Measurements from ENCODE around the gene VN1R5.
"Not testable (repeated sequence)": the region's sequence is repeated elsewhere in the genome, so short reads cannot be mapped to it uniquely, and the experiment has no call there.

The VN1R5 gene

DNA sequence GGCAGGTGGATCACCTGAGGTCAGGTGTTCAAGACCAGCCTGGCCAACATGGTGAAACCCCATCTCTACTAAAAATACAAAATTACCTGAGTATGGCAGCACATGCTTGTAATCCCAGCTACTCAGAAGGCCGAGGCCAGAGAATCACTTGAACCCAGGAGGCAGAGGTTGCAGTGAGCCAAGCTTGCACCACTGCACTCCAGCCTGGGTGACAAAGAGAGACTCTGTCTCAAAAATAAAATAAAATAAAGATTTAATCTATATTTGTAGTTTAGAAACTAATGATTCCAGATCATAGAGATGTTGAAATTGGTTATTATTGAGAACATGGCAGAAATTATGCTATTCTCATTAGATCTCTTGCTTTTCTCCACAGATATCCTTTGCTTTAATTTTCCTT, at the start of gene VN1R5:
TSS of gene VN1R5 (plus strand) at position 301 of the 400 bp plus-strand sequence.
- DNase-seq: not testable (repeated sequence)

DNA sequence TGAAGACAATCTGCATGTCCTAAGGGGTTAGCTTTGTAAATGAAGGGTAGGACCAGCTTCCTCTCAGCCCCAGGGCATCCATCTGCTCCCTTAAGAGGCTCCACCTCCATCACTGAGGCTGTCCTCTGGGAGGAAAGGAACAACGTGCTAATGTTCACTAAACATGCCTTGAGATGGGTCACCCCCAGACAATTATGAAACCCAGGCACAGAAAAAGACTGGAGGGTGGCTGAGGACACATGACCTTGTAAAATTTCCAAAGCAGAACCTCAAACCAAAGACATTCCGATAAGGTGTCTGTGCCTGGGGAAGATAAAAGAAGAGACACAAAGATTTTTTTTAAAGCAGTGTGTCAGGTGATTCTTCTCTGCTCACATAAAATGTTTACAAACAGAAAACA, 46.5 kb upstream of the VN1R5 start:
- no peak for DNase-seq

DNA sequence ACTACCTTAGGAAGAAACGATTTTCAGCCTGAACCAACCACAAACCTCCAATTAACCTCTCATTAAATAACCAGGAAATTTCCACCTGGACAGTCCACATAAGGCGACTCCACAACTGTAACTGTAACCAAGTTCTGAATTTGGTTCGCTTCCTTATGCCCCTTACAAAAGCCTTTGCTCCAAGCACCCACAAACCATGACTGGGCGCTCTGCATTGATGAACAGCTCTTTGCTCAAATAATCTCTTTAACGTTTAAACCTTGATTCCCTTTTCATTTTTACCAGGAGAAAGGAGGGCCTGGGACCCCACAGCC, 45.9 kb upstream of the VN1R5 start:
- DNase-seq: no peak

DNA sequence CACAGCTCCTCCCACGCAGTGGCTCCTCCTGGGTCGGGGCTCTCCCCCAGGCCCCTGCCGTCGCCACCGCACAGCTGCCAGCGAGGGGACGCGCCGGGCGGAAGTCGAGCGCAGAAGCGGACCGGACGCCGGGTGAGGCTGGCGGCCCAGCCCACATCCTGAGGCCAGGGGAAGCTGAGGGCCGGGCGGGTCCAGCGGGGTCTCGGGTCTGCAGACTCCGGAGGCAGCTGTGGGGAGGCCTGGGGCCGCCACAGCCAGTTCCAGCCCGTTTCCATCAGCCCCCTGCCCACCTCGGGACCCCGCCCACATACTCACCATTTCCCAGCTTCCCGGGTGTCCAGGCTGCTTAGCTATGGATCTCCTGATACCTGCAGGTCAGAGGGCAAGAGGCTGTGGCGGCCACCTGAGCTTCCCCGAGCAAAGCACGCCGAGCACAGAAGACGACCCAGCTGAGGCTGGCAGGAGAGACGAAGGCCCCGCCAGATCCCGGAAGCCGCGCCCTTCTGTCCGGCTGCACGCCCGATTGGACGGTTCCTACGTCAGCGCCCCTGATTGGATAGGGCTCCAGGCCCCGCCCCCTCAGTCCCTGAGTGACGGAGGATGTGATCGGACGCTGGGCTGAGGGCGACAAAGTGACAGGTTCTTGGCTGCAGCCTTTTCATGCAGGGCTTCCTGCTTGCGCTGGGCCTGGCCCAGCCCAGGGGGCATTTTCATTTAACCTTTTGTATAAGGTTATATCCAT, 45.3 kb upstream of the VN1R5 start:
- DNase-seq: peak; percentile 97

DNA sequence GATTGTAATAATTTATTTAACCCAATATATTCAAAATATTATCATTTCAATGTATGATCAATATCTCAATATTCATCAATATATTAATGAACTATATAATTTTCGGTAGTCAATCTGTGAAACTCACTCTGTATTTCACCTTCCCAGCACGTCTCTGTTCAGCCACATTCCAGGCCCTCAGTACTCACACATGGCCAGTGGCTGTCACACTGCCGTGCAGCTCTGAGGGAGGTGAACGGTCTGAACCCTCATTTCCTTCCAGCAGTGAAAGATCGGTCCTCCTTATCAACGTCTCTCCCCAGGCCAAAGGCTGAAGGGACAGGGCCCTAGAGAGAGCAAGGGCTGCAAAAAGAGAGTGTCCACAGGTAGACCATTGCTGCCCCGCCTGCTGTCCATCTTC, 44.5 kb upstream of the VN1R5 start:
- DNase-seq: no peak

DNA sequence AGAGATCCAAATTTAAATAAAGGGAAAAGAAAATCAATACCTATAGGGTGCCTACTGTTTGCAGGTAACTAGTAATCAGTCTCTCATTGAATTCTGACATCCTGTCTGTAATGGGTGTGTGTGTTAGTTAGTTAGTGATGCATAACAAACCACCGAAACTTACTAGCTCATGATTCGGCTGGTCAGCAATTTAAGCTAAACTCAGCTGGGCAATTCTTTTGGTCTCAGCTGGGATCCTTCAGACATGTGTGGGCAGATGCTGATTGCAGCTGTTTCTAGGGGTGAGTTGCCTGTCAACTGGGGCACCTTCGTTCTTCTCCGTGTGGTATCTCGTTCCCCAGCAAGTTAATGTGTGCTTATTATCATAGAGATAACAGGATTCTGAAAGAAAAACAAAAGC, 43.9 kb upstream of the VN1R5 start:
- DNase-seq: no peak

DNA sequence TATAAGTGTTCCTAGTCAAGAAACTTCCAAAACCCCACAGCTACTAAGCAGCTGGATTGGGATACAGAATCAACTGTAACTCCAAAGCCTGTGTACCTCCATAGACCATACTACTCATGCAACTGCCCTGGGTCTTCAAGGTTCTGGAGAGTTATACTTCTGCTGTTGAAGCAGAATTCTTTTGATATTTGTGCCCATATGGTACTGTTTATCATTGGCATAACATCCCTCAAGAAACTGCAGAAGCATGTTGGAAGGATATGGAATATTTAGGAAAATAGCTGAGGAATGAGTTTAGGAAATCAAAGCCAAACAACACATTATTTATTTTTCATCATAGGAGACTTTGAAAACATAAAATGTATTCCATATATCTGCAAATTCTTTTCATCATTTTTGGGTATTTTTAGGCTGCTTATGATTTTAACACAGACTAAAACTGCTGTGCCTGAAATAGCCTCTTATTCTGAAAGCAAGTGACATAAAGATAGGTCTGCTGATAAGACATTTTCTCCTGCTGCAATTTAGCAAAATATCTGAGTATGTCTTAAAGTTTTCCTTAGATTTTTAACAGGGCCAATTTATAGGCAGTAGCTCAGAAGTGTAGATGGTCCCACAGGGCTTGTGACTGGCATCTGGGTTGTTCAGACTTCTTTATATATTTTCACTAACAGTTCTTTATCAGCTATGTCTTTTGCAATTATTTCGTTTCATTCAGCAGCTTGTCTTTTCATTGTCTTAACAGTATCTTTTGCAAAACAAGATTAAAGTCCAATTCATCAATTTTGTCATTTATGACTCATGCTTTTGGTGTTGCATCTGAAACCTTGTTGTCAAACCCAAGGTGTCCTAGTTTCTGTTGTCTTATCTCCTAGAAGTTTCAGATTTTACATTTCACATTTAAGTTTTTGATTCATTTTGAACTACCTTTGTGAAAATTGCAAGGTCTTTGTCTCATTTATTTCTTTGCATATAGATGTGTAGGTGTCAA, 43.0 kb upstream of the VN1R5 start:
- no peak for DNase-seq

DNA sequence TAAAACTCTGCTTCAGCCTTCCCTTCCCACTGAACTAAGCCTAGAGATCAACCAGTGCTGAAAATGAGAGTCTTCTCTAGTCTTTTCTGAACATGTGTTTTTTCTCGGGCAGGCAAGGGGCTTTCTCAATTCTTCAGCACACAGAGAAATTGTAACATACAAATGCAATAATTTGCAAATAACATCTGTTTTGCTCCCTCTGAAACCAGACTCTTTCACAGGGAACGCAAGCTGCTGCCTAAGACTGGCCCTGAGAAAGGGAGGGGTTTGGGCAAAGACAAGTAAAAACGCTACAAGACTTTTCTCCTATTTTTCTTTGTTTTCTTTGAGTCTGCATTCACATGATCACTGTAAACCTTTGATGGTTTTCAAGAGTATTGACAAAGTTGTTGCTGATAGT, 39.6 kb upstream of the VN1R5 start:
- no peak for DNase-seq

DNA sequence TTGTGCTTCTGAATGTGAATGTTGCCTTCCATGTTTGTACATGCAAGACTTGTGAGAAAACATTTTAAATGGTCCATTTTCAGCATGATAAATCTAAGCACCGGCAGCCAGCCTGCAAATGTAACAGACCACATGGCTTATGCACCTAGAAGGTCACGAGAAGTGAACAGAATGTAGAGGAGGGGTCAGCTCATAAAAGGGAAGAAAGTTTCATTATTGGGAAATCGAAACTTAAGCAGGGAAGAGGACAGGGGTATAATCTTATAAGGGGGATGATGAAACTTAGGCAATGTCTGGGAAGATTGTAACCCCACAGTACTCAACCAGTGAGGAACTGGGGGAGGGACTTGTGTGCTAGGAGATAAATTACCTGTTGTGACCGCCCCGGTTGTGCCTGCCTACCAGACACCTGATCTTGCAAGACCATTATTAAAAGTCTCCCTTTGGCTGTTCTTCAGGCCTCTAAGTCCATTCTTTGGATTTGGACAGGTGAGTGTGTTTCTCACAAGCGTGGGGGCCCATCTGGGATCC, 37.7 kb upstream of the VN1R5 start:
- DNase-seq: no peak

DNA sequence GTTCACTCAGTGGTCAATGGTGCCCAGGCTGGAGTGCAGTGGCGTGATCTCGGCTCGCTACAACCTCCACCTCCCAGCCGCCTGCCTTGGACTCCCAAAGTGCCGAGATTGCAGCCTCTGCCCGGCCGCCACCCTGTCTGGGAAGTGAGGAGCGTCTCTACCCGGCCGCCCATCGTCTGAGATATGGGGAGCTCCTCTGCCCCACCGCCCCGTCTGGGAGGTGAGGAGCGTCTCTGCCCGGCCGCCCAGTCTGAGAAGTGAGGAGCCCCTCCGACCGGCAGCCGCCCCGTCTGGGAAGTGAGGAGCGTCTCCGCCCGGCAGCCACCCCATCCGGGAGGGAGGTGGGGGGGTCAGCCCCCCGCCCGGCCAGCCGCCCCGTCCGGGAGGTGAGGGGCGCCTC, 35.6 kb upstream of the VN1R5 start:
- DNase-seq: not testable (repeated sequence)

DNA sequence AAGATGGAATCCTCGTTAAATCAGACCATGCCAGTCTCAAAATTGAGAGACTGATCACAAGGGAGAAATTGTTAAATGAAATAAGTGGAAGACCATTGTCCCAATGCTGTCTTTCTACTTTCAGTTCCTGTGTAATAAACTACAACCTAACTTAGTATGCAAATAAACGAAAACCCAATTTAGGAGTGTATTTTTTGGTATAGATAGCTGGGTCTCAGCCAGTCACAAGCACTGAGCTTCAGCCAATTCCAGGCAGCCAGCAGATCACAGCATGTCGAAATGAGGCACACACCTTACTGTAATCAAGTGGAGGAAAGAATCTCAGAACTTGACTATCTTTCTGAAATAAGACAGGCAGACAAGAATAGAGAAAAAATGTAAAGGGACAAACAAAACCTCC, 33.0 kb upstream of the VN1R5 start:
- DNase-seq: no peak

DNA sequence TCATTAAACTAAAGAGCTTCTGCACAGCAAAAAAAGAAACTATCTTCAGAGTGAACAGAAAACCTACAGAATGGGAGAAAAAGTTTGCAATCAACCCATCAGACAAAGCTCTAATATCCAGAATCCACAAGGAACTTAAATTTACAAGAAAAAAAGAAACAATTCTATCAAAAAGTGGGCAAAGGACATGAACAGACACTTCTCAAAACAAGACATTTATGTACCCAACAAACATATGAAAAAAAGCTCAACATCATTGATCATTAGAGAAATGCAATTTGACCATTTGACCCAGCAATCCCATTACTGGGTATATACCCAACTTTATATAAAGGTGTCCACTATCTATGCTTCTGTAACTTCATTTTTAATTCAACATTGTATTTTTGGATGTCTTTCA, 31.1 kb upstream of the VN1R5 start:
- no peak for DNase-seq

DNA sequence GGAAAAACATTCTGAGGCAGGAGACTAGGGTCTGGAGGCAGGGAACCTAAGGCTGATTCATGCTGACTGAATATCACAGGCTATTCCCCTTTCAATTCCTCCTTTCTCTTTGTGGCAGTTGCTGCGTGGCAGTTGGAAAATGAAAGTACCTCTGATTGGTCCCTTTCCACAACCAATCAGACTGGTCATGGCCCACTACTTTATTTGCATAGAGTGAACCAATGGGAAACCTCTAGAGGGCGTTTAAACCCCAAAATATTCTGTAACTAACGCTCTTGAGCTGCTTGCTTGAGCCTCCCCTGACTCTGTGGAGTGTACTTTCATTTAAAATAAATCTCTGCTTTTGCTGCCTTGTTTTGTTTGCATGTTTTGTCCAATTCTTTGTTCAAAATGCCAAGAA, 27.7 kb upstream of the VN1R5 start:
- no peak for DNase-seq

DNA sequence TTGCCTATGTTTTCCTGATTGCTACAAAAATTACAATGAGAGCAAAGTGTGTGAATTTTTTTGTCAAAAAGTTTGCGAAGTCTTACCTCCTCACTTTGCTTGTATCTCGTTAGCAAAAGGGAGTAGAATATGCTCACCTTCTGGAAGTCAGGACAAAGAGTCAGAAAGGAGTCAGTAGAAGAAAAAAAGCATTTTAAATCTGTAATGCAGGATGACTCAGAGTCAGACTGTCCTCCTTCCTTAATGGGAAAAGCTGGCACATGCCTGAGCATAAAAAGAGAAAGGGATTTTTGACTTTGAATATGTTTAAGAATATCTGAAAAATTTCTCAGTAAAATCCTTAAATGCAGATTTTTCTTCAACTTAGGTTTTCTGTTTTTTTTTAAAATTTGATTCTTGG, 14.2 kb upstream of the VN1R5 start:
- DNase-seq: no peak

DNA sequence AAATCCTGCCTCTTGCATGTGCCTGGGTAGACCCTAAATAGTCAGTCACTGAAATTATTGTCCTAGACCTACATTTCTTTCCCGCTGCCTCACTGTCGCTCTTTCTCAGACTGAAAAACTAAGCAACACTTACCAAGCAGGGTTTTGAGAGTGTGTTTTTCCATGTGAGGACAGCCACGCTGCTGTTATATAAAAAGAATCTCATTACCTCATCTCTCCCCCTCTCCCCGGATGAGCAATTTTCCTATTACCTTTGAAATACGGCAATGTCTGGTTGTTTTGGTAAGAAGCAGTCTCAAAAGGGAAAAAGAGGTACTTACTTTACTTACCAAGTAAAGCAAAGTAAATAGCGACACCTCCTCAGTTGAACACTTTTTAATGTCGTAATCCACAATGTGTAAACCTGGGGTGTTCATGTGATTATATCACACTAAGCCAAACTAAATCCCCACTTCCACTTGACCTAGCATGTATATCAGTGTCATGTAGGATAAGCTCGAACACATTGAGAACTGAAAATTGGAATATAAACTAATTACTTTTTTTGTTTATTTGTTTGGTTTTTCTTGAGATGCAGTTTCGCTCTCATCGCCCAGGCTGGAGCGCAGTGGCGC, 12.2 kb upstream of the VN1R5 start:
- no peak for DNase-seq

DNA sequence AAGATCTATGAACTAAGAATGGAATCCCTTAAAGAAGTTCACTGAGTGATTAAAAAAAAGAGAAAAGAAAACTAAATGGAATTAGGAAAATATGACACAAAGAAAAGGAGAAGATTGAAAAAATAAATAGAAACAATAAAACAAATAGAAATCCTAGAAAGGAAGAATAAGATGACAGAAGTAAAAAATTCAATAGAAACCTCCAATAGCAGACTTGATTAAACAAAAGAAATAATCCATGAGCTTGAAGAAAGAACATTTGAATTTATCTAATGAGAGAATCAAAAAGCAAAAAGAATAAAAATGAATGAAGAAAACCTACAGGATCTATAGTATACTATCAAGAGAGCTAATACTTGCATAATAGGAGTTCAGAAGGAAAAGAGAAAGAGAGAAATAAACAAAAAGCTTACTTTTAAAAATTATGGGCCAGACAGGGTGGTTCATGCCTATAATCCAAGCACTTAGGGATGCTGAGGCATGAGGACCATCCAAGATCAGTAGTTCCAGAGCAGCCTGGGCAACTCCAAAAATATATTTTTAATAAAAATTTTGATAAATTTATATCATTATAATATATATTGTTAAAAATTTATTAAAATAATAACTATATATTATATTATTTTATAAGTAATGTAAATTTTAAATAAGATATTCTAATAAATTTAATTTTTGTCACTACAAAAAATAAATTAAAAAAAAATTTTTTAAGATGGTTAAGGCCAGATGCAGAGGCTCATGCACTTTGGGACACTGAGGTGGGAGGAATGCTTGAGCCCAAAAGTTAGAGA, 9.4 kb upstream of the VN1R5 start:
- DNase-seq: no peak

DNA sequence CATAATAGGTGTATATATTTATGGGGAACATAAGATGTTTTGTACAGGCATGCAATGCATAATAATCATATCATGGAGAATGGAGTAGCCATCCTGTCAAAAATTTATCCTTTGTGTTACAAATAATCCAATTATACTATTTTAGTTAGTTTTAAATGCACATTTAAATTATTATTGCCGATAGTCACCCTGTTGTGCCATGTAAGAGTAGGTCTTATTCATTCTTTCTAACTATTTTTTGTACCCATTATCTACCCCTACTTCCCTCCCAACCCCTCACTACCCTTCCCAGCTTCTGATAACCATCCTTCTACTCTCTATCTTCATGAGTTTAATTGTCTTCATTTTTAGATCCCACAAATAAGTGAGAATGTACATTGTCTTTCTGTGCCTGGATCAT, 8.3 kb upstream of the VN1R5 start:
- DNase-seq: no peak

DNA sequence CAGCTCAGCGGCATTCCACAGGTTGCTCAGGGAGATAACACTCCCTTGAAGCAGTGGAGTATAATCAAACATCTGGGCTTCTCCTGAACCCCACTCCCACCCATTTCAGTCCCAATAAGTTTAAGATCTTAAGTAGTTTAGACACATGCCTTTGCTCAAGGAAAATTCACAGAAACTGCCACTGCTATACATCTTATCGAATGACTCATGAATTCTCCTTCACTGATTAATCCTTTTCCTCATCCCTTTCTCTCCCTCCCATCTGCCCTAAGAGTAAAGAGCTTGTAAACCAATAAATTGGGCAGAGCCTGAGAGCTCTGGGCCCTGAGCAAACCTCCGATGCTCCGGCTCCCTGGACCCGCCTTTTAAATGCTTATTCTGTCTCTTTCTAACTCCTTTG, 10.2 kb downstream of the VN1R5 start:
- DNase-seq: no peak

DNA sequence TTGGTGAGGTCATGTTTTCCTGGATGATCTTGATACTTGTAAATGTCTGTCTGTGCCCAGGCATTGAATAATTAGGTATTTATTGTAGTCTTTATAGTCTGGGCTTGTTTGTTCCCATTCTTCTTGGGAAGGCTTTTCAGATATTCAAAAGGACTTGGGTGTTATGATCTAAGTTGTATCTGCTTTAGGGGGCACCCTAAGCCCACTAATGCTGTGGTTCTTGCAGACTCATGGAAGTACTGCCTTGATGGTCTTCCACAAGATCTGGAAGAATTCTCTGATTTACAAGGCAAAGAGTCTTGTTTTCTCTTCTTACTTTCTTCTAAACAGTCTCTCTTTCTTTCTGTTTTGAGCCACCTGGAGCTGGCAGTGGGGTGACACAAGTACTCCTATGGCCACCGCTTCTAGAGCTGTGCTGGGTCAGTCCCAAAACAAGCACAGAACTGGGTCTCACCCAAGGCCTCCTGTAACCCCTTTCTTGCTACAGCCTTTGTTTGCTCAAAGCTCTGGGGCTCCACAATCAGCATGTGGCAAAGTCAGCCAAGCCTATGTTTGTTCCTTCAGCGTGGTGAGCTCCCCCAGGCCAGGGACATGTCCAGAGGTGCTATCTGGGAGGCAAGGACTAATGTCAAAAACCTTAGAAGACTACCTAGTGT, 12.6 kb downstream of the VN1R5 start:
- DNase-seq: no peak

DNA sequence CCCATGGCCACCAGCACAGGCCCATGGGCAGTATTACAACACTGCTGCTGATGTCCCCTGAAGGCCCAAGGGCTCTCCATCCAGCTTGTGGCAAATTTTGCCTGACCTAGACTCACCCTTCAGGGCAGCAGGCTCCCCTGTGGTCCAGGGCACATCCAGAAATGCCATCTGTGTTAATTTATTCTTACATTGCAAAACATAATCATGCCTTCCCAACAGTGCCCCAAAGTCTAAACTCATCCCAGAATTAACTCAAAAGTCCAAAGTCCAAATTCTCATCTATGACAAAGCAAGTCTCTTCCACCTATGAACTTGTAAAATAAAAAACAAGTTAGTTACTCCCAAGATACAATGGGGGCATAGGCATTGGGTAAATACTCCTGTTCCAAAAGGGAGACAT, 13.3 kb downstream of the VN1R5 start:
- DNase-seq: no peak

DNA sequence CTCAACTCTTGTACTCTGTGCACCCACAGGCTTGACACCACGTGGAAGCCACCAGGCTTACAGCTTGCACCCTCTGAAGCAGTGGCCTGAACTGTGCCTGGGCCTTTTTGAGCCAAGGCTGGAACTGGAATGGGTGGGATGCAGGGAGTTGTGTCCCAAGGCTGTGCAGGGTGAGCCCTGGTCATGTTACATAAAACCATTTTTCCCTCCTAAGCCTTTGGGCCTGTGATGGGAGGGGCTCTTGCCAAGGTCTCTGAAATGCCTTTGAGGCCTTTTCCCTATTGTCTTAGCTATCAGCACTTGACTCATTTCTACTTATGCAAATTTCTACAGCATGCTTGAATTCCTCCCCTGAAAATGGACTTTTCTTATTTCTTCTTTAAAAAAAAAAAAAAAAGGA, 14.1 kb downstream of the VN1R5 start:
- DNase-seq: no peak

DNA sequence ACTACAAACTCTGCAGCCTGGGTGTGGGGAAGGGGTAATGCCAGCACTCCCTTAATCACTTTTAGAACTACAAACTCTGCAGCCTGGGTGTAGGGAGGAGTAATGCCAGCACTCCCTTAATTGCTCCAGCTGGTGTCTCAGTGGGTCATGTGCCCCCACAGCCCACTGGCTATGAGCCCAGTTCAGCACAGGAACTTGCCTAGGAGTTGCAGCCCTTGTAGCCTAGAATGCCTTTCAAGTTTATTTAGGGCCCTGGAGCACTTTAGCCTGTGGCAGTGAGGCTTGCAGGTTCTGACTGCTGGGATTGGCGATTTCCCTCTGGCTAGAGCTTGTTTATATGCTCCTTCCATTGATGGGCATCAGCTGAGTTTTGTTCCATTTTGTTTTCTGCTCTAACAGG, 17.1 kb downstream of the VN1R5 start:
- no peak for DNase-seq

Measured in right forelimb (tissue), 1 donor.